T-cell (primary cell): Measurements from ENCODE around the gene TOGARAM1. TPM values are rescaled to one million over a fixed set of nuclear protein-coding genes. Genes with fewer than 3 reads are reported as not detected.

ENCODE experiments used
- ATAC-seq, 4 experiments: fragments of 200-7000 bp in 3 of 4; fragments of 150-1000 bp in 1 of 4; cut with Tn5 transposase; replicated peaks in 1 of 4; 1 replicate in 3 of 4; 2 replicates in 1 of 4; pipeline ENCODE4 v1.10.0; 2021; ENCODE audit warnings: moderate library complexity in 3 of 4, mild to moderate bottlenecking in 2 of 4, moderate number of reproducible peaks in 1 of 4
- CTCF ChIA-PET, 2 donors: fragments of 300-600 bp; sonication (Branson Sonifier 250); formaldehyde crosslinking; loops; one replicate each; lab custom pipeline; 2022; ENCODE audit warnings: antibody characterized with exemption in 2 of 2; lab: Charles Lee
- POLR2A ChIA-PET, 2 donors: fragments of 300-600 bp; sonication (Branson Sonifier 250); formaldehyde crosslinking; loops; one replicate each; lab custom pipeline; 2022; ENCODE audit warnings: antibody characterized with exemption in 2 of 2; lab: Charles Lee
- DNase-seq, 35 experiments: peaks; one replicate each; pipeline versions ENCODE4 v3.0.0 to v3.0.0-alpha.2; 2013 to 2023
- H3K27ac ChIP-seq: one replicate; pipeline ENCODE4 v1.5.1; 2013; ENCODE audit warnings: low read length
- H3K27me3 ChIP-seq, 2 experiments: replicated peaks in 1 of 2; 1 replicate in 1 of 2; 2 replicates in 1 of 2; pipeline versions ENCODE4 v1.6.1 to v1.7.0; 2013; ENCODE audit warnings: low read length in 1 of 2, mixed read lengths in 1 of 2; ENCODE audit not compliant: control insufficient read depth in 2 of 2, insufficient read depth in 2 of 2; ENCODE audit errors: extremely low read depth in 1 of 2
- H3K36me3 ChIP-seq, 2 donors: 1 replicate in 1 of 2; 2 replicates in 1 of 2; pipeline versions ENCODE4 v1.6.1 to v1.7.0; 2013; ENCODE audit warnings: low read length in 1 of 2; ENCODE audit not compliant: control insufficient read depth in 2 of 2, insufficient read depth in 1 of 2; ENCODE audit errors: extremely low read depth in 1 of 2
- H3K4me1 ChIP-seq, 2 experiments: 1 replicate in 1 of 2; 2 replicates in 1 of 2; pipeline versions ENCODE4 v1.6.1 to v1.7.0; 2013; ENCODE audit warnings: low read length in 2 of 2, mixed read lengths in 1 of 2; ENCODE audit not compliant: insufficient read depth in 2 of 2, control insufficient read depth in 1 of 2; ENCODE audit errors: extremely low read depth in 1 of 2
- H3K4me3 ChIP-seq, 2 donors: 1 replicate in 1 of 2; 2 replicates in 1 of 2; pipeline versions ENCODE4 v1.5.1 to v1.7.0; 2013; ENCODE audit warnings: mild to moderate bottlenecking in 2 of 2, low read length in 1 of 2, moderate library complexity in 1 of 2; ENCODE audit not compliant: control insufficient read depth in 1 of 2; ENCODE audit errors: extremely low read depth in 1 of 2
- H3K9me3 ChIP-seq: 2 replicates; pipeline ENCODE4 v1.7.0; 2013
- H3K27ac Mint-ChIP-seq, 2 donors: one replicate each; pipeline ENCODE4 v1.8.0; 2020 to 2021; ENCODE audit warnings: mild to moderate bottlenecking in 2 of 2, mixed read lengths in 2 of 2
- H3K27me3 Mint-ChIP-seq, 2 donors: one replicate each; pipeline ENCODE4 v1.8.0; 2021 to 2022; ENCODE audit warnings: mixed read lengths in 2 of 2
- H3K36me3 Mint-ChIP-seq: one replicate; pipeline ENCODE4 v1.8.0; 2021; ENCODE audit warnings: mixed read lengths
- H3K4me1 Mint-ChIP-seq, 3 donors: one replicate each; pipeline ENCODE4 v1.8.0; 2020 to 2022; ENCODE audit warnings: mixed read lengths in 3 of 3, mild to moderate bottlenecking in 1 of 3
- H3K4me3 Mint-ChIP-seq, 3 donors: one replicate each; pipeline ENCODE4 v1.8.0; 2020 to 2022; ENCODE audit warnings: mild to moderate bottlenecking in 3 of 3, mixed read lengths in 3 of 3, moderate library complexity in 3 of 3
- H3K9me3 Mint-ChIP-seq, 3 donors: one replicate each; pipeline ENCODE4 v1.8.0; 2020 to 2022; ENCODE audit warnings: mixed read lengths in 3 of 3
- WGBS: methylation state at CpG from one replicate; pipeline ENCODE4 v1.1.5; 2013; ENCODE audit warnings: missing lambda C conversion rate; ENCODE audit not compliant: insufficient coverage; 5-methylcytosine and 5-hydroxymethylcytosine counted together
- total RNA-seq, 35 experiments: library from RNA in 6 of 35; stranded (reverse) in 6 of 35; fragments of 120-200 nt in 1 of 35; gene quantifications; one replicate each; pipeline versions ENCODE4 v1.2.1 to v1.2.4 and lab custom pipeline; 2013 to 2026

The TOGARAM1 gene
- total RNA-seq, 5 donors from 2014 or later (not counting 1 experiment from before 2014, with no cell fraction given), result 10.9 to 17.1 (median 11.1) TPM

DNA sequence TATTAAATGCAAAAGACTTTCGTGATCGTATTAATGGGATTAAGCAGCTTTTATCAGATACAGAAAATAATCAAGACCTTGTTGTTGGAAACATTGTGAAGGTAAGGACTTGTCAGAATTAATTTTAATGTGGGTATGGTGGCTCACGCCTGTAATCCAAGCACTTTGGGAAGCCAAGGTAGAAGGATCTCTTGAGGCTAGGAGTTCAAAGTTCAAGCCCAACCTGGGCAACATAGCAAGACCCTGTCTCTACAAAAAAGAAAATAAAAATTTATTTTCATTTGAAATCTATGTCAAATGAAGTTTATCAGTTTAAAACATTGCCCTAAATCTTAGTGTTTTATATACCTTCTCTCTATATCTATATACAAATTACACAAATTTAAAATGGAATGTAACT is 104.7 kb downstream of the TOGARAM1 start:
- DNase-seq, result no peak
- no peaks in the 10 kb centered on the region for H3K9me3 Mint-ChIP-seq
- no peaks in the 10 kb centered on the region for H3K36me3 ChIP-seq
- H3K4me3 ChIP-seq, result no peak overlapping the region
- no peaks in the 10 kb centered on the region for H3K27me3 Mint-ChIP-seq
- H3K4me1 Mint-ChIP-seq, result no peaks in the 10 kb centered on the region
- H3K27me3 ChIP-seq, result no peaks in the 10 kb centered on the region
- H3K4me1 ChIP-seq, result no peaks in the 10 kb centered on the region
- H3K36me3 Mint-ChIP-seq, result peaks cover 24% of the 10 kb centered on the region
- CTCF ChIA-PET, result no interaction called here
- no peak overlapping the region for H3K27ac ChIP-seq
- H3K27ac Mint-ChIP-seq, result no peak overlapping the region
- no peaks in the 10 kb centered on the region for H3K9me3 ChIP-seq
- WGBS, result no CpG with 5 or more reads among the region's 3 CpGs
- no peak overlapping the region for H3K4me3 Mint-ChIP-seq
- POLR2A ChIA-PET, result no interaction called here
- ATAC-seq, result no peak

DNA sequence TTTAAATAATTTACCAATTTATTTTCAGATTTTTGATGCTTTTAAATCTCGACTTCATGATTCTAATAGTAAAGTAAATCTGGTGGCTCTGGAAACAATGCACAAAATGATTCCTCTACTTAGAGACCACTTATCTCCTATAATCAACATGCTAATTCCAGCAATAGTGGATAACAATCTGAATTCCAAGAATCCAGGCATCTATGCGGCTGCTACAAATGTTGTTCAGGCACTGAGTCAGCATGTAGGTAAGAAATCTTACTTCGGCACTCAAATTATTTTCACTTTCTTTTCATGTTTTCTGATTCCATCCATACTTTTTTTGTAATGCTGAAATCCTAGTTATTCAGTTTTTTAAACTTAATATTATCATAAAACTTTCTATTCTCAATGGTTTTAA is 106.4 kb downstream of the TOGARAM1 start:
- Histone ChIP-seq H3K9me3 (no peaks in the 10 kb centered on the region), H3K4me3 (no peak overlapping the region), H3K4me1 (no peaks in the 10 kb centered on the region), H3K27me3 (no peaks in the 10 kb centered on the region), H3K36me3 (peaks cover 0 to 3% of the 10 kb centered on the region in 2 donors), H3K27ac (no peak overlapping the region)
- no peaks in the 10 kb centered on the region for H3K27me3 Mint-ChIP-seq
- DNase-seq (no peak), ATAC-seq (no peak)
- H3K9me3 Mint-ChIP-seq, result no peaks in the 10 kb centered on the region
- H3K4me1 Mint-ChIP-seq, result no peaks in the 10 kb centered on the region
- no CpG with 5 or more reads among the region's 3 CpGs for WGBS
- H3K27ac Mint-ChIP-seq, result no peak overlapping the region
- H3K36me3 Mint-ChIP-seq, result peaks cover 15% of the 10 kb centered on the region
- ChIA-PET POLR2A (no interaction called here), CTCF (no interaction called here)
- H3K4me3 Mint-ChIP-seq, result no peak overlapping the region

GRCh38 chr14:45070215-45070614 is 108.2 kb downstream of the TOGARAM1 start:
- no peak for ATAC-seq
- Mint-ChIP-seq H3K36me3 (peaks cover 7% of the 10 kb centered on the region), H3K27me3 (no peaks in the 10 kb centered on the region), H3K27ac (no peak overlapping the region), H3K4me1 (no peaks in the 10 kb centered on the region), H3K9me3 (no peaks in the 10 kb centered on the region), H3K4me3 (no peak overlapping the region)
- H3K4me3 ChIP-seq, result no peak overlapping the region
- WGBS, result no CpG with 5 or more reads among the region's 1 CpG
- DNase-seq, result no peak
- H3K9me3 ChIP-seq, result no peaks in the 10 kb centered on the region
- no peaks in the 10 kb centered on the region for H3K27me3 ChIP-seq
- no peak overlapping the region for H3K27ac ChIP-seq
- ChIA-PET CTCF (no interaction called here), POLR2A (no interaction called here)
- H3K36me3 ChIP-seq, result peaks cover 0 to 3% of the 10 kb centered on the region in 2 donors
- H3K4me1 ChIP-seq, result no peaks in the 10 kb centered on the region

DNA sequence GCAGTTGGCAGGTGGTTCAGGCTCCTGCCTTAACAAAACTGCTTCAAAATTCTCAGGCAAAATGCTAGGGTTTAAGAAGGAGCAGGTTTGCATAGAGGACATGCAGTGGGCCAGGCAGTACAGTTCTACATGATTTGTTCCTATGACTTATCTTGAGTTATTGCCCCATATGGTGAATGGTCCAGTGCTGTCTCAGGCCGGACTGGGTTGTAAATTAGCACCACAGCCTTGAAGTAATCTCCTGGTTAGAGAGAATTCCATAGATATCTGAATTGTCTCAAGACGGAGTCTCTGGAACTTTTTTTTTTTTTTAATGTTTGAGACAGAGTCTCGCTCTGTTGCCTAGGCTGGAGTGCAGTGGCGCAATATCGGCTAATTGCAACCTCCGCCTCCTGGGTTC is 110.1 kb downstream of the TOGARAM1 start:
- Mint-ChIP-seq H3K4me1 (no peaks in the 10 kb centered on the region), H3K27me3 (no peaks in the 10 kb centered on the region), H3K4me3 (no peak overlapping the region), H3K27ac (no peak overlapping the region), H3K9me3 (no peaks in the 10 kb centered on the region), H3K36me3 (peaks cover 7% of the 10 kb centered on the region)
- H3K9me3 ChIP-seq, result no peaks in the 10 kb centered on the region
- H3K36me3 ChIP-seq, result peaks cover 0 to 3% of the 10 kb centered on the region in 2 donors
- ChIA-PET CTCF (no interaction called here), POLR2A (no interaction called here)
- H3K27ac ChIP-seq, result no peak overlapping the region
- DNase-seq (no peak), ATAC-seq (no peak)
- no peaks in the 10 kb centered on the region for H3K27me3 ChIP-seq
- no peaks in the 10 kb centered on the region for H3K4me1 ChIP-seq
- H3K4me3 ChIP-seq, result no peak overlapping the region
- 100% methylated on average over 6 of the region's 6 CpGs for WGBS

GRCh38 chr14:45073231-45073879 is 111.4 kb downstream of the TOGARAM1 start:
- no peak for ATAC-seq
- Histone ChIP-seq H3K9me3 (no peaks in the 10 kb centered on the region), H3K27me3 (no peaks in the 10 kb centered on the region), H3K36me3 (peaks cover 0 to 3% of the 10 kb centered on the region in 2 donors), H3K27ac (no peak overlapping the region), H3K4me1 (no peaks in the 10 kb centered on the region), H3K4me3 (no peak overlapping the region)
- H3K27ac Mint-ChIP-seq, result no peak overlapping the region
- no peaks in the 10 kb centered on the region for H3K27me3 Mint-ChIP-seq
- no peak overlapping the region for H3K4me3 Mint-ChIP-seq
- ChIA-PET POLR2A (no interaction called here), CTCF (no interaction called here)
- H3K4me1 Mint-ChIP-seq, result no peaks in the 10 kb centered on the region
- DNase-seq, result no peak
- H3K9me3 Mint-ChIP-seq, result no peaks in the 10 kb centered on the region
- peaks cover 3% of the 10 kb centered on the region for H3K36me3 Mint-ChIP-seq
- no CpG with 5 or more reads among the region's 5 CpGs for WGBS

DNA sequence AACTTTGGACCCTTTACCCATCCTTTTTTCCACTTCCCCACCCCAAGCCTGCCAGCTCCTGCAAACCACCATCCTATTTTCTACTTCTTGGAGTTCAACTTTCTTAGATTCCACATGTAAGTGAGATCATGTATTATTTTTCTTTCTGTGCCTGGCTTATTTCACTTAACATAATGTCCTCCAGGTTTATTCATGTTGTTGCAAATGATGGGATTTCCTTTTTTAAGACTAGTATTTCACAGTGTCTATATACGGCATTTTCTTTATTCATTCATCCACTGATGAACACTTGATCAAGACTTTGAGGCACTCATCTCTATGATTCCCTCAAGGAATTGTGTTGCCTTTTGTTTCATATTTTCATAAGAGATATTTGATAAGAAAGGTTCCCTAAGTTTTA is 116.3 kb downstream of the TOGARAM1 start:
- Histone ChIP-seq H3K27ac (no peak overlapping the region), H3K36me3 (no peaks in the 10 kb centered on the region), H3K27me3 (no peaks in the 10 kb centered on the region), H3K4me3 (no peak overlapping the region), H3K4me1 (peaks cover under 1 to 2% of the 10 kb centered on the region in 2 experiments), H3K9me3 (no peaks in the 10 kb centered on the region)
- WGBS, result no CpG with 5 or more reads among the region's 1 CpG
- no peak overlapping the region for H3K4me3 Mint-ChIP-seq
- no peaks in the 10 kb centered on the region for H3K27me3 Mint-ChIP-seq
- H3K36me3 Mint-ChIP-seq, result no peaks in the 10 kb centered on the region
- DNase-seq, result no peak
- ATAC-seq, result no peak
- POLR2A ChIA-PET, result interaction anchor here in 1 of 2 donors (0.6 kb wide), 1 partner anchor 12 kb away, joined by 4 read pairs; no protein-coding TSS in a partner anchor
- no peak overlapping the region for H3K27ac Mint-ChIP-seq
- CTCF ChIA-PET, result interaction anchor here in 1 of 2 donors (0.5 to 0.6 kb wide), 2 partner anchors 19 to 67 kb away, joined by 3 read pairs; no protein-coding TSS in a partner anchor
- no peaks in the 10 kb centered on the region for H3K9me3 Mint-ChIP-seq
- peaks cover 5 to 10% (median 5%) of the 10 kb centered on the region in 3 donors for H3K4me1 Mint-ChIP-seq
